HG02885 (cell line): ENCODE measurements around the gene USF1.
"Not testable (repeated sequence)": the region's sequence is repeated elsewhere in the genome, so short reads cannot be mapped to it uniquely, and the experiment has no call there.

Source experiments
- ATAC-seq: cut with Tn5 transposase; IDR thresholded peaks from one replicate; pipeline ENCODE4 v1.9.1; 2021; ENCODE audit warnings: mild to moderate bottlenecking; ENCODE audit not compliant: unreplicated experiment, poor library complexity

The USF1 gene

DNA sequence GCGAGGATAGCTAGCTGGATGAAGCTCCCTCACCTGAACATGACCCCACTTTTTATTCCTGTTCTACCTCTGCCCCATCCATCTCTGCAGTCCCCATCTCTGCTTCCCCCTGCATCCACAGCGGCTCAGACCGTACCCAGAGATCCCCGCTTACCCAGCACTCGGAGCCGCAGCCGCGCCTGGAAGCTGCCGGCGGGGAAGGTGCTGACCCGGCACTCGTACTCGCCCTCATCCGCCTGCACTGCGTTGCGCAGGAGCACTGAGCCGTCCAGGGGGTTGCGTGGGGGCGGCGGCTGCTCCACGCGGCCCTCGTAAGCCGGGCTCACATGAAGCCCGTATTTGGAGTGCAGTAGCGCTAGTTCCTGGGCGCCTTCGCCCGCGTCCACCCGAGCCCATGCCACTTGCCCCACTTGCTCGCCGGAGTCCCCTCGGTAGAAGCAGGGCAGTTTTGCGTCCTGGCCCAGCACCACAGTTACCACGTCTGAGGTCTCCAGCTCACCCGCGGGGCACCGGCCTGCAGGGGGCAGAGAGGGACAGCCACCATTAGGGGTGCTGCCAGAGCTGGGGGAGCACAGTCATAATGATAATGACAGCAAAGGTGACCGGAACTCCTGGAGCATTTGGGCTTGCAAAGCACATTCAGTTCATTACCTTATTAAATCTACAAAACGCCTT is 33.8 kb upstream of the USF1 start:
- ATAC-seq, result no peak

DNA sequence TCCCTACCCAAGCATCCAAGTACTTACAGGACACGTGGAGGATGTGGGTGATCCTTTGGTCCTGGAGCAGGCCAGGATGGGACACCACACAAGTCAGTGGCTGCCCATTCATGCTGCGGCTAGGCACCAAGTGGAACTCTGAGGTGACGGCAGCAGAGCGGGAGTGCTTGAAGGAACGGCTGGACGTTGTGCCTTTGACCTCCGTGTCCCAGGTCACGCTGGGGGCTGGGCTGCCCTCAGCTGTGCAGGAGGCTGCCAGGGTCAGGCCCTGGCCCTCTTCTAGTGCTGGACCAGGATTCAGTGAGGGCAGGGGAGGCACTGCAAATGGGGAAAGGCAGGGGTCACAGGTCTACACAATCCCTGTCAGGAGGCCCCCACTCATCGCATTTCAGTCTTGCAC is 31.6 kb upstream of the USF1 start:
- no peak for ATAC-seq

DNA sequence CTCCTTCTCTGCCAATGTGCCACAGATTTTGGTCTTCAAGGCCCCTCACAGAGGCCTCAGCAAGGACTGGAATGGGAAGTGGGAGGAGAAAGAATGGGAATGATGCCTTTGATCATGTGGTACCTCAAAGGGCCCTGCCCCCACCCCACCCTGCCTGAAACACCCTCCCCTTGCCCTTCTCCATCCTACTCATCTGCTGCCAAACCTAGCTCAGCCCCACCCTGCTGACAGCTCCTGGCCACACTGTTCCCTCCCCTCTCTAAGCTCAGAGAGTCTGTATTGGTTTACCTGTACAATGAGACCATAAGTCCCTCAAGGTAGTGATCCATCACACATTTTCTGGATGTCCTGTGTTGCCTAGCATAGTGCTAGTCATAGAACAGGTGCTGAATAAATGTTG is 30.6 kb upstream of the USF1 start:
- no peak for ATAC-seq

DNA sequence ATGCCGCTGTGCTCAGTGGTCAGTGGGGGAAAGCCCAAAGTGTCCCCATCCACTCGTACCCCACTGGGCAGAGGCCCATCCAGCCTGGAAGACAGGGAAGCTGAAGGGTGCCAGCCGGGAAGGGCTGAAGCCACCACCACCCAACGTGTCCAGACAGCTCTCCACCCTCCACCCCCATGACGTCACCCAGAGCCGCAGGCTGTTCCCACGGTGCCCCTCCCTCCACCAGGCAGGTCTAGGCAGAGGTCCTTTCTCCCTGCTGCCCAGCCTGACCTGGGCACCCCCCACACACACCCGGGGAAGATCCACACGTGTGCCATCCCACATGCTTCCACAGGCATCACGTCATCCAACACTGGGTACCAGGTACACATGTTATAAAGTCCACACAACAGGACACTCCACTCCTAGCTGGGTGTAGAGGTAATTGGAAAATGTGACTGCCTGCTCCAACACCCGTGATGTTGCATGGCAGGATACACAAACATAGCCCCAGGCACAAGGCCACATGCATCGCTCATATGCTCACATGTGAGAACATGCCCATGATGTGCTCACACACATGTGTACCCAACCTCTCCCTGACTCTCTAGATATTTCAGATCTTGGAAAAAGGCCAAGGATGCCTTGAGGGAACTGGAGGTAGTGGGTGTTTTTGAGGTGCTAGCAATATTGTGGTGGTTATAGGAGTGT is 29.0 kb upstream of the USF1 start:
- ATAC-seq, result no peak

DNA sequence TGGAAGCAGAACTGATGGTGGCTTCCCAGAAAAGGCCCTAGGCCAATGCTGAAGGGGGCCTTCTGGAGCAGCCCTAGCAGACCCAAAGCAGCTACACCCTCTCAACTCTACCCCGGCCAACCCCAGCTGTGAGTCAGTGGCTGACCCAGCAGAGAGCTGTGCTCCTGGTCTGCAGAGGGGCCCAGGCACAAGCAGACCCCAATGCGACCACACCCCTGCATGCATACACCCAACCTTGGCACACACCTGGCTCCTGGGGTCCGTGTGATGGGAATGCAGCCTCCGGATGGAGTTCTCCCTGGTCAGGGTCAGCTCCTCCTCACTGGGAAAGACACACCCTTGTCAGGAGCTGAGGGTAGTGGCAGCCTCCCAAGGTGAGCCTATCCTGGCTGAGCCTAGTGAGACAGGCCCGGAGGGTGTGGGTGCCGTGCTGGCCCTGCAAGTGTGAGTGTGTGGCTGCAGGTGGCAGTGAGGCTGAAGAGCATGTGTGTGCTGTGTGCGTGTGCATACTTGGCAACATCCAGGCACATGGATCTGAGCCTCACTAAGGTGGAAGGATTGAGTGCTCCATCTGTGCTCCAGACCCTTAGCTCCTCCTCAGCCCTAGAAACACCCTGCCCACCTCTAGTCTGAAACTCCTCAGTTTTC is 27.8 kb upstream of the USF1 start:
- ATAC-seq, result no peak

DNA sequence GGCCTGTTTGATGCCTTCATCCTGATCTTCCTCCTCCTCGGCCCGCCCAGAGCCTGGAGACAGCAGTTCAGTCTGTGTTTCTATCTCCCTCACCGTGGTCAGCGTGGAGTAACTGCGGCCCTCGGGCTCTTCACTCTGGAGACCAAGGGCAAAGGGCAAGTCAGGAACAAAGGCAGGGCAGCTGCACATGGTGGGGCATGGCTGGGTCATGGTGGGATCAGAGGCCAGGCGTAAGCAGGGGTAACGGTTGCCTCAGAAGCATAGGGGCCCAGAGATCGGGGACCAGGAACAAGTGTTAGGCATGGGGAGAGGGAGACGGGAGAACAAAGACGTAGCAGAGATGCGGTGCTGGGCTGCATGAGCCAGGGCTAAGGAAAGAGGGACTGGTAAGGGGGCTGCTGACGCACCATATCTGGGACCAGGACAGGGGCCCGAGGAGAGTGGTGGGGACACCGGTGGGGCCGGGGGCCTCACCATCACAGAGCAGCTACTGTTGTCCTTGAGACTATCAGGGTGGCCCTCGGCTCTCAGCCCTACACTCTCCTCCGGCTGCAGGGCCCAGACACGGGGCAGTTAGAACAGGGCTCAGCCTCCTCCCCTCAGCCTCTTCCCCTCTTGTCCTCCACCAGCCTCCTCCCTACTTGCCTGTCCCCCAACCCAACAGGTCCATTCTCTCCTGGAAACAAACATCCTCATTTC is 27.1 kb upstream of the USF1 start:
- ATAC-seq, result no peak

DNA sequence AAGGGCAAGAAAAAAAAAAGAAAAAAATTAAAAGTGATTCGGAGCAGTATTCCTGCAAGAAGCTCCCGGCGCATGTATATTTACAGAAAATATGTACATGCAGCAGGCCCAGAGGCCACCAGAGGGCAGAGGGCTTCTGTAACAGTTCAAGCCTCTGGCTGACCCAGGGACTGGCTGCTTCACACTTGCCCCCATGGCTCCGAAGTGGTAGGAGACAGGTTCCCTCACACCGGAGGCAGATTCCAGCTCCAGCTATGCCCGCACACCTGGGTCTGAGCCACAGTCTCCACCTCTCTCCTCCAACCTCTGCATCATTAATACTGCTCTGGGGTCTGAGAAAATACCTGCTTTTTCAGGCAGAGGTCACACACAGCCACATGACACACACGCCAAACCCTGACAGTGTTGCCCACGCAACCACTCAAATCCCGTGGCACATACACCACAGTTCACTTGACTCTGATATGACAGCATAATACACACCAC is 26.2 kb upstream of the USF1 start:
- no peak for ATAC-seq

DNA sequence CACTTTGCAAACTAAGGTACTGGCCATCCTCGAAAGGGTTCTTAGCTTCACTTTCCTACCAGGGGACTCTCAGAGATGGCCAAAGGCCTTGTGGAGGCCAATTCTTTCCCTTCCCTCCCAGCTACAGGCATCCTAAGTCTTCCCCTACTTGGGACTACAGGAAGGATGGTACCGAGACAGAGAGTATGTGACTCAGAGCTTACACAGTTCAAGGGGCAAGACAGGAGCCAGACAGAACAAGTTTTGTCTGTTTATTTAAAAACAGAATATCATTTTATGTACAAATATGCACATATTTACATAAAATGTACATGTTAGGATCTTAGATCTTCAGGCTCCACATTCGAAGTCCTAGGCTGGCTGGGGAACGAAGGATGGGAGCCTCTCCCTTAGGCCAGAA is 25.0 kb upstream of the USF1 start:
- no peak for ATAC-seq

DNA sequence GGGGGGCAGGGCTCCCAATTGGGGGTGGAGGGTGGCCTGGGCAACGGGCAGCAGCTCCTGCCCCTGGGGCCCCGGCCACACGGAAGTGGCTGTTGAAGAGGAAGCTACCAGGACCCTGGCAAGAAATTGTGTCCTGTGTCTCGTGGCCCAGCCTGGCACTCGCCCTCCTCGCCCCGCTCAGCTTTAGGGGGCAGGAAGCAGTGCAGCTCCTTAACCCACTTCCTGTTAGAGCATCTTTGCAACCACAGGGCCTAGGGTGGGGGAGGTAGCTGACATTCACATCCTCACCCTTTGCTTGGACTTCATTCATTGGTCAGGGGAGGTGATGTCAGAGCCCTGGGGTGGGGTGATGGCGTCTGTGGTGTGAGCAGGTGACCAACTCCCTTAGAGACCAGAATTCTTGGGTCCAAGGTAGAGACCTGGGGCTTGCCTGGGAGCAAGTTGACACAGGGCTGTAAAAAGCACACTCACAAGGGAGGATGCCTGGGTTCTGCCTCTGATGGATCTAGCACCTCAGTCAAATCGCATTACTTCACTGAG is 24.0 kb upstream of the USF1 start, which contains the start of gene ARHGAP30:
Gene ARHGAP30 (minus strand): TSS at position 161 of the 540 bp plus-strand sequence. CDS start 267 bp downstream, outside the sequence.
- peak; percentile 89 for ATAC-seq

DNA sequence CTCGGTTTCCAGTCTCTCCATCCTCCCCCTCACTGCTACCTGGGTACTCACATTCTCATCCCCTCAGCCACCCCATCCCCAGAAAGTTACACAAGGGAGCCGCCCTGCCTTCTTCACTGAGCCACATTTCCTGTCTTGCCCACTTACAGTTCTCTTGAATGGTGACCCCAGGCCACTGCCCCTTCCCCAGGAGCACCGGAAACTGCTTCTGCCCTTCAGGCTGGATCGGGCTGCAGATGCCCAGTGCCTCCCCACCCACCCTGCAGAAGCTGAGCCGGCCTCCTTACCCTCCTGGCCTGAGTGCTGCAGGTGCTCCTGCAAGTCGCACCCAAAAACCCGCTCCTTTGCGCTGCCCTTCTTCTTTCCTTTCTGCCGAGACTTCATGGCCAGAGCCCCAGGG is 23.5 kb upstream of the USF1 start:
- peak; percentile 2 for ATAC-seq

DNA sequence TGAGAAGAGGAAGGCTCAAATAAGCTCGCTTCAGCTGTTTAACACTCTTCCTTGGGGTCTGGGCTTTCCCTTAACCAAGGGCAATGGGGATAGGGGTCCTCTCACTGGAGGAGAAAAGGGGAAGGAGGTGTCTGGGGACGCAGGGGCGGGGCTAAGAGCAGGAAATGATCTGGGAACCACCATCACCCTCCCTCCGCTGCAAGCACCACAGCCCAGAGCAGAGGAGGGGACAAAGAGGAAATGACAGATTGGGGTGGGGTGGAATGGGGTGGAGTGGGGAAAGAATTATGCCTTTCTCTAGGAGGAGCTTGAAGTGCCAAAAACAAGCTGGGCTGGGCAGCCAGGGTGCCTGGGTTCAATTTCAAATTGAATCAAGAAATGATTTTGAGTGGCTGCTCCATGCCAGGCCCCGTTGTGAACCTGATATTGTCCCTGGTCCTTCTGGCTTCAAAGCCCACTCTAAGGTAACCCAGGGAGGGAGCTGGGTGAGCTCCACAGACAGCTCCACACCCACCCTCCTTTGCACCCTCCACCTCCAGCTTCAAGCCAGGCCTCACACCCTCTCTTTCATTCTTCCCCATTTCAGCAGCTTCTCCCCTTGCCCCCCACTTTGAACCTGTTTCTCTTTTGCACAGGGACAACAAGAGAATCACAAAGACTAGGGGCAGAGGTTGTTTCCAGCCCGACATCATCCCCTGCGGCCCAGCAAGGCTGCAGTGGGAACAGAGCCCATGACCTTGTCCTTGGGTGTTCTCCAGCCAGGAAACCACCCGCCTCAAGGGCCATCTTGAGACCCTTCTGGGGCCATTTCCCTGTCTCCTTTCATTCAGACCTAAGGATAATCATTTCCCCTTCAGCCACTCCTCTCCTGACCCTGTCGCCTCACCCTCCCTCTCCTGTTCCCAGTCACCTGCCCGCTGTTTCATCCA is 22.8 kb upstream of the USF1 start:
- peak; percentile 63 for ATAC-seq

DNA sequence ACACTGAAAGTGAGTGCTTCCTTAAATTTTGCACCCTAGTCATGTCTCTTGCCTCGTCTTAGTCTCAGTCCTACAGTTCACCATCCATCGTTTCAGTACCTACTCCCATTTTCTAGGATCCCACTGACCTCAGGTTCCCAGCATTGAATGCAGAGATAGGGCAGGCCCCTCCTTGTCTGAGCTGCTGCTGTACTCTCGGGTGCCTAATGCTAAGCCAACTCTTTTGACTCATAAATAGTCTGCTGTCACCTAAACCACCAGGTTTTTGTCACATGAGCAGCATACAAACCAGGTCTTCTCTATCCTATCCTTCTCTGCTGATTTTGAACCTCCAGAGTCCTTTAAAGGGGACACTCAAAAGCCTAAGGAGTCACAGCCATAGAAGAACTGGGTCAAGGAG is 20.9 kb upstream of the USF1 start:
- no peak for ATAC-seq

DNA sequence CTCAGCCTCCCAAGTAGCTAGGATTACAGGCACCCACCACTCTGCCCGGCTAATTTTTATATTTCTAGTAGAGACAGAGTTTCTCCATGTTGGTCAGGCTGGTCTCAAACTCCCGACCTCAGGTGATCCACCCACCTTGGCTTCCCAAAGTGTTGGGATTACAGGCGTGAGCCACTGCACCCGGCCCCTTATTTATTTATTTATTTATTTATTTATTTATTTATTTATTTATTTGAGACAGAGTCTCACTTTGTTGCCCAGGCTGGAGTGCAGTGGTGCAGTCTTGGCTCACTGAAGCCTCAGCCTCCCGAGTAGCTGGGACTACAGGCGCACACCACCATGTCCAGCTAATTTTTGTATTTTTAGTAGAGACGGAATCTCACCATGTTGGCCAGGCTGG is 19.9 kb upstream of the USF1 start:
- ATAC-seq, result not testable (repeated sequence)

DNA sequence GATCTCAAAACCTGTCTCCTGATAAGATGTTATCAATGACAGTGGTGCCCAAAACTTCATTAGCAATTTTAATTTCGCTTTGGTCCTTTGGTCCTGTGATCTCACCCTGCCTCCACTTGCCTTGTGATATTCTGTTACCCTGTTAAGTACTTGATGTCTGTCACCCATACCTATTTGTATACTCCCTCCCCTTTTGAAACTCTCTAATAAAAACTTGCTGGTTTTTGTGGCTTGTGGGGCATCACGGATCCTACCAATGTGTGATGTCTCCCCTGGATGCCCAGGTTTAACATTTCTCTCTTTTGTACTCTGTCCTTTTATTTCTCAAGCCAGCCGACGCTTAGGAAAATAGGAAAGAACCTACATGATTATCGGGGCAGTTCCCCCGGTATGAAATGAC is 18.2 kb upstream of the USF1 start:
- not testable (repeated sequence) for ATAC-seq

DNA sequence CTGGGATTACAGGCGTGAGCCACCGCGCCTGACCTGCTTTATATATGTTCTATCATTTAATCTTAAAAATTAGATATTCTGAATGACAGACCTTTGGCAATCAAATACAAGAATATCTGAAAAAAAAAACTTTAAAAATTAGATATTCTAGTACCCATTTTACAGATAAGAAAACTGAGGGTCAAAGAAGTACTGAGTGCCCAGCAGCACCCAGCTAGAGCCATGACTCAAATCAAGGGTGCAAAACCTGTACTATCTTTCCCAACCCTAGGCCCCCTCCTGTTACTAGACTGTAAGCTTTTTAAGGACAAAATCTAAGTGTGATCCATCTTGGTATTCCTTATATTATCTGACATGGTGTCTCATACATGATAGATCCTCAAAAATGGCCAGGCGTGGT is 15.6 kb upstream of the USF1 start:
- no peak for ATAC-seq

DNA sequence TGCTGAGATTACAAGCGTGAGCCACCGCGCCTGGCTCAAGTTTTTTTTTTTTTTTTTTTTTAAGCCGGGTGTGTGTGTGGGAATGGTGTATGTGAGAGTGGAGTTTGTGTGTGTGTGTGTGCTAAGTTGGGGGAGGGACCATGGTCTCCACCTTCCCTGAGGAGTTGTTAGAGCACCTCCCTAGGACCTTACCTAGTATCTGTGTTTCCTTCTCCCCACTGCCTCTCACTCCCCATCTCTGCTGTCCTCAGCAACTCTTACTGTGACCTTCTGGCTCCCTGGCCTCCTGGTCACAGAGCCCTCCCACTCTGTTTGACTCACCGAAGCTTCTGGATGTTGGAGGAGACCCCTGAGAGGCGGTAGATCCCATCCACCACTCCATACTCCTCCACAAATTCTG is 13.5 kb upstream of the USF1 start:
- no peak for ATAC-seq

DNA sequence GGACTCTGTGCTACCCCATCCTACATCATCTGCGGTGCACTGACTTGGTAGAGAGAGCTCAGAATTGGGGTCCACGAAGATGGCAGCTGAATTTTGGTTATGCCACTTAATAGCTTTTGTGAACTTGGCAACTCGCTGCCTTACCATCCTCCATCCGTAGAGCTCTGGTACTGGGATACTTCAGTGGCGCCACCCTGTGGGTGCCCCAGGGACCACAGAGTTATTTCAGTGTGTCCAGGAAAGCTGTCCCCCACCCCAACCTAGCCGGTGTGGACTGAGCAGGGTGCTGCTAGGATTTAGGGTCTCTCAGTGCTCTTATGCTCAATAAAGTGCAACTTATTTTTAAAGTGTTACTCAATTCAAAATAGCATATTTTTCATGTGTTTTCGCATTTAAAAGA is 9.0 kb upstream of the USF1 start:
- ATAC-seq, result no peak

DNA sequence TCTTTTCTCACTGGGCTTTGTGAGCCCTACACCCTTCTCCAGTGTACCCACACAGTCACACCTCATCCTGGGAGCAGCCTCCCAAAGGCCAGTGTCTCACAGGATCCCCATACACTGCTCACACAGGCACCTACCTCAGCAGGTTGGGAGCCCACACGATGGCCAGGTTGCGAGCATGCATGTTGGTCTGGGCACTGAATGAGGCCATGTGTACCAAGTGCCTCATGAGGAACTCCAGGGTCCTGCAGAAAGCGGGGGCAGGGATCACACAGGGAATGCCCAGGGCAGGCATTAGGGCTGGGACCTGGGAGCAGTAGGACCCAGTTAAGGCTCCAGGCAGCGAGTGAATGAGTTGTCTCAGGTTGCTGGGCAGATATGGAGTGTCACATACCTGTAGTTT is 8.5 kb upstream of the USF1 start:
- ATAC-seq, result no peak

DNA sequence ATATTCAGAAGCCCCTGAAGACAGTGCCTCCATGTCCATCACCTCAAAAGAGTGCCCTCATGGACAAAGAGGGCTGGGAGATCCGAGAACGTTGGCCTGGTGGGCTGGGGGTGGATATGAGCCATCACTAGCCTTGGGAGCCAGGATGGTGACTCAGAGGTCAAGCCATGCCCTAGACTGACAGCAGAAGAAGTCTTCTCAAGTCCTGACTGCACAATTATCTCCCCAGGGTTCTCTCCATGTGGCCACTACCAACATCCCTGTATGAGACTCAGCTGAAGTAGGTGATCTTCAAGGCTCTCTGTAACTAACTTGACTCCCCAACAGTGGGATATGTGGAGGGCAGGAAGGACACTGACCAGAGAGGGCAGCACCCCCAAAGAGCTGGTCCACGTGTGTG is 7.1 kb upstream of the USF1 start:
- no peak for ATAC-seq

DNA sequence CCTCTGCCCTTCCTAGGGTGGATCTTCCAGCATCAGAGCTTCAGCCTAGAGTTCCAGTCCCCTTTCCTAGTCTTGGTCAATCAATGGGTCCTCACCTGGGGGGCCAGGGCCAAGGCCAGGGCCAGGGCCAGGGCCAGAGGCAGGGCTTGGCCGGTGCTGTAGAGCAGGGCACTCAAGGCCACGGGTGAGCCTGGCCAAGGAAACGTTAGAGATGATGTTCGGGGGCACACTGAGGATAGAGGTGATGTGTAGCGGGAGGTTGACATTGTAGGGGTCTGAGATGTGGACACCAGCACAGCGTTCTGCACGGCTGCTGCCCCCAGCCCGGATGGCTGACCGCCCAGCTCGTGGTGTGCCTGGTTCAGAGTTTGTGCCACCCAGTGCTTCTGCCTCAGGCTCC is 5.4 kb upstream of the USF1 start:
- no peak for ATAC-seq
